Measurements from ENCODE around the gene ROCK1.
A peak's percentile ranks its signal among the peaks of the same experiment; 100 is the strongest.

The ROCK1 gene

GRCh38 chr18:21101172-21101571 lies 10.4 kb downstream of the ROCK1 start:
- no peak for DNase-seq

DNA sequence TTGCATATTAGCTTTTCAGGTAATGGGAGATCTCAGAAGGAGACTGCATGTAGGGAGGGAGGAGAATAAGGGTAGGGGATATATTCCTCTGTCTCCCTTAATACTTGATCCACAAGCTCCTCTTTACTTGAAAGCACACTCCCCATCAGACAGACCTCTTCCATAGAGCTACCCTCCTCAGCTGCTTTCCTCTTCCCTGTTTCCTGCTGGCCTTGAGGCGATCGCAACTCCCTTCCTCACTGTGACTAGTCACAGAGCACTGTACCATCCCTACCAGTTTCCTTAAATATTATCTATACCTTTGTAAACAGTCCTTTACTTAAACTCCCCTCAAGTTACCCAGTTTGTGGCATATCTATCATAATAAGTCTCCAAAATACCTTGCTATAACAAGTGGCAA lies 10.9 kb downstream of the ROCK1 start:
- no peak for DNase-seq

GRCh38 chr18:21100146-21100545 lies 11.5 kb downstream of the ROCK1 start:
- DNase-seq, result no peak

DNA sequence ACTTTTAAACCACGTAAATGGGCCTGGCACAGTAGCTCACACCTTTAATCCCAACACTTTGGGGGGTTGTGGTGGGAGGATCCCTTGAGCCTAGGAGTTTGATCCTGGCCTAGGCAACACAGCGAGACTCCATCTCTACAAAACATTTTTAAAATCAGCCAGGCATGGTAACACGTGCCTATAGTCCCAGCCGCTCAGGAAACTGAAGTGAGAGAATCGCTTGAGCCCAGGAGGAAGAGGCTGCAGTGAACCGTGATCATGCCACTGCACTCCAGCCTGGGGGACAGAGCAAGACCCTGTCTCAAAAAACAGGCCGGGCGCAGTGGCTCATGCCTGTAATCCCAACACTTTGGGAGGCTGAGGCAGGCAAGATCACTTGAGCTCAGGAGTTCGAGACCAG lies 12.2 kb downstream of the ROCK1 start:
- DNase-seq, result no peak

GRCh38 chr18:21096760-21097159 lies 14.9 kb downstream of the ROCK1 start:
- no peak for DNase-seq

- DNase-seq, result no peak
Measured at GRCh38 chr18:21093133-21093532, 18.5 kb downstream of the ROCK1 start.

GRCh38 chr18:21090680-21091079 lies 20.9 kb downstream of the ROCK1 start:
- DNase-seq, result no peak

- no peak for DNase-seq
Measured at GRCh38 chr18:21085579-21086166, 25.9 kb downstream of the ROCK1 start.

- DNase-seq, result no peak
Measured at GRCh38 chr18:21084511-21085078, 27.0 kb downstream of the ROCK1 start.

GRCh38 chr18:21083017-21083416 lies 28.6 kb downstream of the ROCK1 start:
- no peak for DNase-seq

- no peak for DNase-seq
Measured at GRCh38 chr18:21081426-21081825, 30.2 kb downstream of the ROCK1 start.

DNA sequence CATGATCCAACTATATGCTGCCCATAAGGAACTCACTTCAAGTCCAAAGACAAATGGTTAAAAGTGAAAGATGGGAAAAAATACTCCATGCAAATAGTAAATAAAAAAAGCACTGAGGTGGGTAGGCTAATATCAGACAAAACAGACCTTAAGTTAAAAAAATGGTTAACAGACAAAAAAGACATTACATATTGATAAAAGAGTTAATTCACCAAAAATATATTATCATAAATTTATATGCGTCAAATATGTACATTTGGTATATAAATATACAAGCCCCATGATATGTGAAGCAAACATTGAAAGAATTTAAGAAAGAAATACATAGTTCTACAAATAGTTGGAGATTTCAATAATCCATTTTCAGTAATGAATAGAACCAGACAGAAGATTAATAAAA lies 31.0 kb downstream of the ROCK1 start:
- no peak for DNase-seq

- DNase-seq, result no peak
Measured at GRCh38 chr18:21074336-21075323, 37.0 kb downstream of the ROCK1 start.

GRCh38 chr18:21073180-21073579 lies 38.4 kb downstream of the ROCK1 start:
- DNase-seq, result no peak

DNA sequence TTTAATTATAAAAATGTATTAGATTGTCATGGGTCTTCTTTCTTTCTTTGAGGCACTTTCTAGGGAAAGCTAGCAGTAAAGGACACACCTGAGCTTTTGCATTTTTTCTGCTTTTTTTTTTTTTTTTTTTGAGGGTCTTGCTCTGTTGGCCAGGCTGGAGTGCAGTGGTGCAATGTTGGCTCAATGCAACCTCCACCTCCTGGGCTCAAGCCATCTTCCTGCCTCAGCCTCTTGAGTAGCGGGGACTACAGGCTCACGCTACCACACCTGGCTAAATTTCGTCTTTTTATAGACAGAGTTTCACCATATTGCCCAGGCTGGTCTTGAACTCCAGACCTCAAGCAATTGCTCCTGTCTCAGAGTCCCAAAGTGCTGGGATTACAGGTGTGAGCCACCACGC lies 40.5 kb downstream of the ROCK1 start:
- DNase-seq, result no peak

GRCh38 chr18:21069468-21069867 lies 42.1 kb downstream of the ROCK1 start:
- peak; percentile 13 for DNase-seq

DNA sequence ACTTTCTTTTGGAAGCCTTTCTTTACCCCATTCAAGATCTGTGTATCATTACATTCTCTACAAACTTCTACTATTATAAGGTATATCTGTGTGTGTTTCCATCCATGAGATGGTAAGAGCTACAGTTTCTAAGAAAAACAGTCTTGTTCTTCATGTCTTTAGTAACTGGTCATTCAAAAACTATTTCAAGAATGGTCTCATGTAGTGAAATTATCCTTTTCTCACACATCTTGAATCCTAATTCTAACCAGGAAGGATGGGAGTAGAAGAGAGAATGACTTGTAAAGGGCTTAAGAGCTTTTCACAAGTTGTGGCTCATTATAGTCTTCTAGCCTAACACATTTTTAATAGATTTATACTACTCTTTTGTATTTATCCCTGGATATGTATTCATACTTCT lies 47.3 kb downstream of the ROCK1 start:
- DNase-seq, result no peak

DNA sequence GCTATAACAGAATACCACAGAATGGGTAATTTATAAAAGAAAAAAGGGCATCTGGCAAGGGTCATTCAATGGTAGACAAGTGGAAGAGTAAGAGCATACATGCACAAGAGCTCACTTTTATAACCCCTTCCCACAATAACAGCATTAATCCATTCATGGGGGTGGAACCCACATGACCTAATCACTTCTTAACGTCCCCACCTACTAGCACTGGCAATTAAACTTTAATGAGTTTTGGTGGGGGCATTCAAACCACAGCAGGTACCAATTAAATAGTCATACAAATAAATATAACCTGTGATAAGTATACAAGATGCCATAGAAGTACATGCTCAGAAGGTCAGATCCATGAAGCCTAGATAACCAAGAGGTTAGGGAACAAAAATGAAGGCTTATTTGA lies 48.6 kb downstream of the ROCK1 start:
- DNase-seq, result no peak

GRCh38 chr18:21057112-21057511 lies 54.5 kb downstream of the ROCK1 start:
- DNase-seq, result no peak

- DNase-seq, result no peak
Measured at GRCh38 chr18:21056545-21056944, 55.1 kb downstream of the ROCK1 start.

DNA sequence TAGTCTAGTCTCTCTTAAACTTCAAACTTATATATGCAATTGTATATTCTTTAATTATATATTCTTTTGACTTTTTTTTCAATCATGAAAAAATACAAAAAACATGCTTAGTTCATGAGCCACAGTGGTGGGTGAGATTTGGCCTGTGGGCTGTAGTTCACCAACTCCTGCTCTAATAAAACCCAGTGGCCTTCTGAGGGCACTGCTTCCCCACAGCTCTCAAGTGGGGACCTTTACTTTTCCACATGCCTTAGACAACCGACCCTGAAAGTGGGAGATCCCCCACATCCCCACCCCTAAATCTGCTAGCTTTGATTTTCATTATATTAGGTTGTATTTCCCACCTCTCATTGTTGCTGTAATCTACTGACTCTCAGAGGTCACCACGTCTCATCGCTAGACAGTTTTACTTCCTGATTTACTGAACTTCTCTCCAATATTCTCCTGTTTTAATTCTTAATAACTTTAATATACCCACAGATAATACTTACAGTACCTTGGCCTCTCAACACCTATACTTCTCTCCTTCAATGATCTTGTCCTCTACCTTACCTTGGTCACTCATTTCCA lies 57.3 kb downstream of the ROCK1 start:
- no peak for DNase-seq

DNA sequence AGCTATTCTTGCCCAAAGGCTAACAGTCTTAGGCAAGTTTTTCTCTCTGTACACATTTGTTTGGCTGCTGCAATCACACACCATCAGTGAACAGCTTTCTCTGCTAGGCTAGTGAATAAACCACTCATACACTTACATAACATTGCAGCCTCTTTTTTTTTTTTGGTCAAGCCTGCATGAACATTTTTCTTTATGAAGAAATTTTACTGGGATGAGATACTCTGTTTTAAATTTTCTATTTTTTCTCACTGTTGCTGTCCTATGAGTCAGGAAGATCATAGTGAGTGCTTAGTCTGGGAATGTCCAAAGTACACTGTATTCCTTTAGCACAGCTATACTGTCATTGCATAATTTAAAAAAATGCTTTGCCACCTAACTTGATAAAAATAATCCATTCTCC lies 58.5 kb downstream of the ROCK1 start:
- DNase-seq, result no peak

GRCh38 chr18:21052385-21052784 lies 59.2 kb downstream of the ROCK1 start:
- DNase-seq, result no peak

DNA sequence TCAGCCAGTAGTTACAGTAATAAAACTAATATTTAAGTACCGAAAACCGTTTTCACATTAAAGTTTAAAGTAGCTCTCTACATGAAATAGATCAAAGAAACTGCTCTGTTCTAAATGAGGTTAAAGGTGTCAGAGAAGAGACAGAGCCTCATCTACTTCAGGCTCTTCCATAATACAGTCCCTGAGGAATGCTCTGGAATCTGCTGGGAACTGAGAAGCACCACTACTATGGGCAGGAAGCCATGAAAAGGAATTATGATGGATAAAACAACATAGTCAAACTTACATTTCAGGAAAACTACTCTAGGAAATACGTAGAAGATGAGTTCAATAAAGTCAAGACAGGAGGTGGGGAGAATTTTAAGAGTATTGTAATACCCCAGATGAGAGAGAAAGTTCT lies 60.0 kb downstream of the ROCK1 start:
- no peak for DNase-seq
